Measurements from ENCODE around the gene ZNF124. TPM values are rescaled to one million over a fixed set of nuclear protein-coding genes. Genes with fewer than 3 reads are reported as not detected.

Gene ZNF124
- polyA plus RNA-seq, 1 donor from 2014 or later = 23.6 TPM

GRCh38 chr1:247216261-247216660 lies 44.4 kb upstream of the ZNF124 start:
- Histone ChIP-seq H3K9me3 (ENCODE audit: low read length) (no peaks in the 10 kb centered on the region), H3K27me3 (ENCODE audit: insufficient read depth, low read depth, low read length) (no peaks in the 10 kb centered on the region), H3K9ac (ENCODE audit: low read length) (no peak overlapping the region), H3K36me3 (ENCODE audit: insufficient read depth, low read length) (no peaks in the 10 kb centered on the region), H3K4me2 (ENCODE audit: low read length) (no peak overlapping the region), H3K79me2 (replicated peaks; ENCODE audit: insufficient read depth, low read length) (no peaks in the 10 kb centered on the region), H3F3A (ENCODE audit: insufficient read depth, low read length, poor library complexity, severe bottlenecking) (no peaks in the 10 kb centered on the region), H3K9me2 (ENCODE audit: insufficient read depth, low read length) (no peaks in the 10 kb centered on the region), H3K4me3 (ENCODE audit: low read length) (no peak overlapping the region), H2AFZ (ENCODE audit: low read depth, low read length) (no peak overlapping the region), H3K27ac (ENCODE audit: low read length) (no peak overlapping the region), H4K20me1 (ENCODE audit: insufficient read depth) (no peaks in the 10 kb centered on the region)
- TF ChIP-seq EP300 (conservative IDR thresholded peaks at IDR 0.05; ENCODE audit: poor library complexity, severe bottlenecking) (no peak), REST (IDR thresholded peaks at IDR 0.05; ENCODE audit: borderline replicate concordance) (no peak), TAF1 (IDR thresholded peaks at IDR 0.05; ENCODE audit: low read depth) (no peak), MXI1 (conservative IDR thresholded peaks at IDR 0.05; ENCODE audit: poor library complexity, severe bottlenecking) (no peak), RAD21 (conservative IDR thresholded peaks at IDR 0.05) (no peak), SMC3 (conservative IDR thresholded peaks at IDR 0.05; ENCODE audit: poor library complexity) (no peak)

DNA sequence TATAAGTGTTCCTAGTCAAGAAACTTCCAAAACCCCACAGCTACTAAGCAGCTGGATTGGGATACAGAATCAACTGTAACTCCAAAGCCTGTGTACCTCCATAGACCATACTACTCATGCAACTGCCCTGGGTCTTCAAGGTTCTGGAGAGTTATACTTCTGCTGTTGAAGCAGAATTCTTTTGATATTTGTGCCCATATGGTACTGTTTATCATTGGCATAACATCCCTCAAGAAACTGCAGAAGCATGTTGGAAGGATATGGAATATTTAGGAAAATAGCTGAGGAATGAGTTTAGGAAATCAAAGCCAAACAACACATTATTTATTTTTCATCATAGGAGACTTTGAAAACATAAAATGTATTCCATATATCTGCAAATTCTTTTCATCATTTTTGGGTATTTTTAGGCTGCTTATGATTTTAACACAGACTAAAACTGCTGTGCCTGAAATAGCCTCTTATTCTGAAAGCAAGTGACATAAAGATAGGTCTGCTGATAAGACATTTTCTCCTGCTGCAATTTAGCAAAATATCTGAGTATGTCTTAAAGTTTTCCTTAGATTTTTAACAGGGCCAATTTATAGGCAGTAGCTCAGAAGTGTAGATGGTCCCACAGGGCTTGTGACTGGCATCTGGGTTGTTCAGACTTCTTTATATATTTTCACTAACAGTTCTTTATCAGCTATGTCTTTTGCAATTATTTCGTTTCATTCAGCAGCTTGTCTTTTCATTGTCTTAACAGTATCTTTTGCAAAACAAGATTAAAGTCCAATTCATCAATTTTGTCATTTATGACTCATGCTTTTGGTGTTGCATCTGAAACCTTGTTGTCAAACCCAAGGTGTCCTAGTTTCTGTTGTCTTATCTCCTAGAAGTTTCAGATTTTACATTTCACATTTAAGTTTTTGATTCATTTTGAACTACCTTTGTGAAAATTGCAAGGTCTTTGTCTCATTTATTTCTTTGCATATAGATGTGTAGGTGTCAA lies 41.1 kb upstream of the ZNF124 start:
- Histone ChIP-seq H3K4me3 (ENCODE audit: low read length) (no peak overlapping the region), H3K27ac (ENCODE audit: low read length) (no peak overlapping the region), H3K9ac (ENCODE audit: low read length) (no peak overlapping the region), H3F3A (ENCODE audit: insufficient read depth, low read length, poor library complexity, severe bottlenecking) (no peaks in the 10 kb centered on the region), H2AFZ (ENCODE audit: low read depth, low read length) (no peak overlapping the region), H3K4me2 (ENCODE audit: low read length) (no peak overlapping the region), H3K79me2 (replicated peaks; ENCODE audit: insufficient read depth, low read length) (peaks cover 25% of the 10 kb centered on the region), H3K36me3 (ENCODE audit: insufficient read depth, low read length) (no peaks in the 10 kb centered on the region), H4K20me1 (ENCODE audit: insufficient read depth) (no peaks in the 10 kb centered on the region), H3K27me3 (ENCODE audit: insufficient read depth, low read depth, low read length) (no peaks in the 10 kb centered on the region), H3K9me3 (ENCODE audit: low read length) (no peaks in the 10 kb centered on the region), H3K9me2 (ENCODE audit: insufficient read depth, low read length) (no peaks in the 10 kb centered on the region)
- TF ChIP-seq MXI1 (conservative IDR thresholded peaks at IDR 0.05; ENCODE audit: poor library complexity, severe bottlenecking) (no peak), EZH2 (IDR thresholded peaks at IDR 0.05; ENCODE audit: borderline replicate concordance, insufficient read depth, low read length, poor library complexity, severe bottlenecking) (no peak), REST (IDR thresholded peaks at IDR 0.05; ENCODE audit: borderline replicate concordance) (no peak), EP300 (conservative IDR thresholded peaks at IDR 0.05; ENCODE audit: poor library complexity, severe bottlenecking) (no peak), RAD21 (conservative IDR thresholded peaks at IDR 0.05) (no peak), TAF1 (IDR thresholded peaks at IDR 0.05; ENCODE audit: low read depth) (no peak), SMC3 (conservative IDR thresholded peaks at IDR 0.05; ENCODE audit: poor library complexity) (no peak), POLR2AphosphoS5 (IDR thresholded peaks at IDR 0.05) (no peak)
- TF ChIP-seq, protein P1, sequence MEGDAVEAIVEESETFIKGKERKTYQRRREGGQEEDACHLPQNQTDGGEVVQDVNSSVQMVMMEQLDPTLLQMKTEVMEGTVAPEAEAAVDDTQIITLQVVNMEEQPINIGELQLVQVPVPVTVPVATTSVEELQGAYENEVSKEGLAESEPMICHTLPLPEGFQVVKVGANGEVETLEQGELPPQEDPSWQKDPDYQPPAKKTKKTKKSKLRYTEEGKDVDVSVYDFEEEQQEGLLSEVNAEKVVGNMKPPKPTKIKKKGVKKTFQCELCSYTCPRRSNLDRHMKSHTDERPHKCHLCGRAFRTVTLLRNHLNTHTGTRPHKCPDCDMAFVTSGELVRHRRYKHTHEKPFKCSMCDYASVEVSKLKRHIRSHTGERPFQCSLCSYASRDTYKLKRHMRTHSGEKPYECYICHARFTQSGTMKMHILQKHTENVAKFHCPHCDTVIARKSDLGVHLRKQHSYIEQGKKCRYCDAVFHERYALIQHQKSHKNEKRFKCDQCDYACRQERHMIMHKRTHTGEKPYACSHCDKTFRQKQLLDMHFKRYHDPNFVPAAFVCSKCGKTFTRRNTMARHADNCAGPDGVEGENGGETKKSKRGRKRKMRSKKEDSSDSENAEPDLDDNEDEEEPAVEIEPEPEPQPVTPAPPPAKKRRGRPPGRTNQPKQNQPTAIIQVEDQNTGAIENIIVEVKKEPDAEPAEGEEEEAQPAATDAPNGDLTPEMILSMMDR (IDR thresholded peaks at IDR 0.05; ENCODE audit: poor library complexity, severe bottlenecking) = no peak

All from neural cell (in vitro differentiated cells).